HG02588 (cell line): ENCODE results near the gene TENM3.

Experiments used
- ATAC-seq: cut with Tn5 transposase; IDR thresholded peaks from one replicate; pipeline ENCODE4 v1.9.1; 2021; ENCODE audit warnings: mild to moderate bottlenecking, moderate library complexity; ENCODE audit not compliant: unreplicated experiment

TENM3 gene

GRCh38 chr4:182443070-182443469 lies 199.9 kb downstream of the TENM3 start:
- no peak for ATAC-seq

- peak; percentile 10 for ATAC-seq
Observed at GRCh38 chr4:182447767-182448280, 204.6 kb downstream of the TENM3 start.

DNA sequence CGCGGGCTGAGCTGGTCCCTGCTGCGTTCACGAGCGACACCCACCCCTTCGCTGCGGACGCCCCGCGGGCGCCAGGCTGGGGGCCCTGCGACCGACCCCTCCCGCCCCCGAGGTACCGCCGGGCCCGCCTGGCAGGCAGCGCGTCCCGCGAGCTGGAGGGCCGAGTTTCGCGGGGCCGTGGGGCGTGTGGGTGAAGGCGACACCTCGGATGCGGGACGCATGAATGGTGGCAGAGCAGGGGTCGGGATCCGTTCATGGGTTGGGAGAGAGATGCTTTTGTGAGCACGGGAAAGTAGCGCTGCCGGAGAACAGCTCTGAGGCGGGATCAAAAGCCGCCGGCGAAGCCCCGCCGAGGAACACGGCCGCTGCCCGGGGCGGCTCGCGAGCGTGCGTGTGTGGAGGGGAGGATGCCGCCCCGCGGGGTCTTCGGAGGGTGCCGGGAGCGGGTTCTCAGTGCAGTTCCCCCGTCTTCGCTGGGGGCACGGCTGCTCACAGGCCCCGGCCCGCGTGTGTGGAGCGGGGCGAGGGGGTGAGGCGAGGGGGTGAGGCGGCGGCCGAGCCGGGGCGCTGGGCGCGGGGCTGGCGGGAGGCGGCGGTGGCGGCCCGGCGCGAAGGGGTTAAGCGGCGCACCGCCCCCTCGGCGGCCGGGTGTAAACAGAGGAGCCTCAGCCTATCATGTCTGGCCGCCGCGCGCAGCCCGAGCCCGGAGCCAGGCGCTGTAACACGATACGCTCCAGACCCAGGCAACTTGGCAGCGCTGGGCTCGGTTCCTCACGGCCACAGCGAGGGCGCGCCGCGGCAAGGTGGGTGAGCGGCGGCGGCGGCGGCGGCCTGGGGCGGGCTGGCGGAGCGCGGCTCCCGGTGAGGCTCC lies 205.3 kb downstream of the TENM3 start:
- peak; percentile 78 for ATAC-seq

DNA sequence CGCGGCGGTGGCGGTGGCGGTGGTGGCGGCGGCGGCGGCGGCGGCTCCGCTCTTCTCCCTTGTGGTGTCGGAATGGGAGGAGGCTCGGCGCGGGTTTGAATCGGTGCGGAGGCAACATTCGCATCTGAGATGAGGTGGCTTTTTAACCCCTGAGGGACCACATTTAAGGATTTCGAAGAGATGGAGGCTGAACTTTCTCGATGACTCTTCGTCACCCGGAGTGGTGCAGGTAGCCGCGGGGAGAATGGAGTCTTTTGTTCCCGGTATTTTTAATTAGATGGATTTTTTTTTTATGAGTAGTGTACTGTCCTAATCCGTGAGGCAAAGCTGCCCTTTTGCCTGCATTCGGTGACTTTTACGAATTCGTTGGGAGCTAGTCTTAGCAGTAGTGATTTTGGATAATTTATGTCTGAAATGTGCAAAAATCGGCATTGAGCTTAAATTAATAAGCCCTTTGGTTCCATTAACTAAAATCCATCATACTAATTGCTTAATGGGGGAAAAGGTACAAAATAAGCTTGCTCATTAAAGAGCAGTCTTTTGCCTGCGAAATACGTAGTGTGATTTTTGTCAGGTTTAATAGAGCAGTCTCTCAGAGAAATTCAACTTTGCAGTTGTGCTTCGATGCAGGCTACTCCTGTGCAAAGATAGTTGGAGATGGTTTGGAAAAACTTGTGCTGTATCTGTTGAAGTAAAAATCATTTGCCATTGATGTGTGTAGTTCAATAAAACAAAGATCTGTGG lies 206.2 kb downstream of the TENM3 start:
- ATAC-seq: no peak

DNA sequence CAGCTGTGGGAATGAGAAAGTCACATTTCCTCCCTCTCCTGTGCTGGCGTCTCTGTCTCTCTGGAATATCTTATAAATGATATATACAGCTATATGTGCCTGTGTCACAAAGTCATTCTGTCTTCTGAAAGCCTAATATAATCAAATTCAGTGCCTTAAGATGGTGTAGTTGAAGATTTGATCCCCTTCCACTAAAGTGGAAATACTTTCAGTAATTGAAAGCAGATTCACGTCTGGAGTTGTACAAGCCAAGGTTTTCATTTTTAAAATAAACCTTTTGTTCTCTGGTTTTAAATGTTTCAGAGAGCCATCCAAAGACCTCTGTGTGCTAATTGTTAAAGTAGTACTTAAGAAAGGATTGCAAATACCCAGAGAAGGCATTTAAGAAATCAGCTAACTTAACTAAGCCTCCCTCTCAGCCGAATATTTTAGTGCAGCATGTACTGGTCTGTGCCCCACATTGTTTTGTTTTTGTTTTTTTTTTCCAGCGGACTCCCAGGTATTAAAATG lies 206.8 kb downstream of the TENM3 start:
- no peak for ATAC-seq

DNA sequence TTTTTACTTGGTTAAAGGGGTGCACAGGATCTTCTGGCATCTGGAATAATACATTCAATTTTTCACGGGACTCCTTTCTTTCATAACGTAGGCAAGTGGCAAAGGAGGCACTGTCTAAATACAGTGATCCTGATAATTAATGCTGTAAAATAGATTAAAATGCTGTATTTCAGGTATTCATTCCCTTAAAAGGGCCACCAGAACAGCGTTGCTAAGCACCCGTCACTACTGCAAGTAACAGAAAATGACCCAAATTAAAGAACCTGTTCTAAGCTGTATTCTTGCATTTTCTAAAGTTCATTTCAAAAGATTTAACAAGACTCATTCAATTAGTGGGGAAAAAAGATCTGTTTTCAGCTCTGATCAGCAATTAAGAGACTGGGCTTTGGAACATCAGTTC lies 208.2 kb downstream of the TENM3 start:
- no peak for ATAC-seq

GRCh38 chr4:182453830-182454229 lies 210.6 kb downstream of the TENM3 start:
- no peak for ATAC-seq

GRCh38 chr4:182454440-182455013 lies 211.3 kb downstream of the TENM3 start:
- no peak for ATAC-seq

- ATAC-seq: no peak
Observed at GRCh38 chr4:182465114-182465513, 221.9 kb downstream of the TENM3 start.

DNA sequence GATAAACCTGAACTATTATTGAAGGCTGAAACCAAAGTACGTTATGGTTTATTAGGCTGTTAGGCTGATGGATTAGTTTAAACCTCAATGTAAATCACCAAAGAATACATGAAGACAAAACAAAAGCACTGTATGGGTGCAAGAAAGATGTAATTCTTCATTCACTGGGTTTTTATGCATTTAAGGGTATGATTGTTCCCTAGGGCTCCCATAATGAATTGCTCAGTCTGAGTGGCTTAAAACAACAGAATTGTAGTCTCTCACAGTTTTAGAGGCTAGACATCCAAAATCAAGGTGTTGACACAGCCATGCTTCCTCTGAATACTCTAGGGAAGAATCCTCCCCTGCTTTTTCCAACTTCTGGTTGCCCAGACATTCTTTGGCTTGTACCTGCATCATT lies 222.8 kb downstream of the TENM3 start:
- no peak for ATAC-seq

DNA sequence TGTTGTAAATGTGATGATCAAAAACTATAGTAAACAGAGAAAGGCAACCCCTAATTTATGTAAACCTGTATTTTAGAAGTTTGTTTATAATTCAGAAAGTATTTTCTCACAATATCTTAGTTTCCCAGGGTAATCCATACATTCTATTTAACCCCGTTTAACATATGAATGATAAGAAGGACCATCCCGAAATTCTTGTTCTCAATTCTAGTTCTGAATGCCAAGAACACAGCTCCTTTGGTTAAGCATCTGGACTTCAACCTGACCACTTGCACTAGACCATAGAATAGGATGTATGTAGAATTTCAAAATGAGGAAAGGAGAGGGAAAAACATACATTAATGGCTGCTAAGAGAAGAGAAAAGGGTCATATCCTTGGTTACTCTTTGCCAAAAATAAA lies 227.0 kb downstream of the TENM3 start:
- ATAC-seq: no peak

GRCh38 chr4:182475539-182475938 lies 232.3 kb downstream of the TENM3 start:
- no peak for ATAC-seq

- ATAC-seq: peak; percentile 72
Observed at GRCh38 chr4:182478475-182478874, 235.3 kb downstream of the TENM3 start.

DNA sequence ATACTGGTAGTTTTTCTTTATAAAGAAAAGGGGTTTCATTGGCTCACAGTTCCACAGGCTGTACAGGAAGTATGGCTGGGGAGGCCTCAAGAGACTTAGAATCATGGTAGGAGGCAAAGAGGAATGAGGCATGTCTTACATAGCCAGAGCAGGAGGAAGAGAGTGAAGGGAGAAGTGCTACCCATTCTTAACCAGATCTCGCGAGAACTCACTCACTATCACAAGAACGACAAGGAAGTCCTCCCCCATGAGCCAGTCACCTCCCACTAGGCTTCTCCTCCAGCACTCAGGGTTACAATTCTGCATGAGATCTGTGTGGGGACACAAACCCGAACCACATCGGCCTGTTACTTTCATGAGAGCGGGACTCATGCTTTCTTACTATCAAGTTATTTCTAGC lies 240.5 kb downstream of the TENM3 start:
- no peak for ATAC-seq

DNA sequence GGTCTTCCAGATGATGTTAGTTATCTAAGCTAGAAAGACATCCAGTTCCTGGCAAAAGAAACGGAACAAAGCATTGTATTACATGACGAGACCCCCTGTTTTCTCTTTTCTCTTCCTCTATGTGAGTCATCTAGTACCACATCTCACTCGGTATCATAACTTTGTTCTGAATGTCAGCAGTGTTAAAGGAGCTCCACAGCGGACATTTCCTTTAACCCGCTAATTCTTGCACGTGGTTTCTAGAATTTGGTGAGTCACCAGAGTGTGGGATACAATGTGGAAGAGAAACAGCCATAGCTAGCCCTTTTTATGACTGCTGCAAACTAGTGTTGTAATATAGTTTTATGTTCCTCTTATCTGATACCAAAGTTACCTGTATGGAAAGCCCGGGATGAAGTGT lies 243.7 kb downstream of the TENM3 start:
- no peak for ATAC-seq

- no peak for ATAC-seq
Observed at GRCh38 chr4:182488896-182489295, 245.7 kb downstream of the TENM3 start.

GRCh38 chr4:182489607-182490006 lies 246.4 kb downstream of the TENM3 start:
- ATAC-seq: no peak

- no peak for ATAC-seq
Observed at GRCh38 chr4:182491719-182492118, 248.5 kb downstream of the TENM3 start.

DNA sequence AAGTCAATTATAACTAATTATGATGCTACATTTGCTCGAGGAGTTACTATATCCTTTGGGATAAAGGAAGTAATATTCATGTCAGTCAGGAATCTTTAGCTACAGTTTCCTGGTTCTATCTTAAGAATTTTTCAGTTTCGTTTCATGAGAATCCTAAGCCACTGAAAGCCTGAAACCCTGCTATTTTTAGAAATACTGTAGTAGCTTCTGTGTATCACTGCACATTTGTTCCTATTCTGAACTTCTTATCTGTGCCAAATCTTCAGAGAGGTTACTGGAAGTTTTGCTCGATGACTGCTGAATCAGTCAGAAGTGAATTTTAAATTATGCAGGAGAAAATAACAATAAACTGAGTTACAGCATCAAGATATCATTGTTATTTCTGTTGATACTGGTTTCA lies 249.2 kb downstream of the TENM3 start:
- peak; percentile 65 for ATAC-seq

DNA sequence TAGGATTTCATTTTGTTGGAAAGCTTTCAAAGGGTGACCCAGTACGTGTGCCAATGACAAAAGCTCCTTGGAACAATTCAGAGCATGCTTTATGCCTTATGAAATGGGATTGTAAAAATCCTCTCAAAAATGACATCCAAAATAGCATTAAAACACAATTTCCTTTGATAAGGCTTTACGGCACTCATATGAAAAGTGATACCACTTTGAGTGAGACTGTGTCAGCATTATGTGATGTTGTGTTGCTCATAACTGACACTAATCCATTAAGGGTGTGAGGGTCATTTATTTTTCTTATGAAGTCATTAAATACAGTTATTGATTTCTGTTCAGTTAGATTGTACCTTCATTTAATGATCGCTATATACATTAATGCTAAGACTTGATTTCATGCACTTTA lies 250.2 kb downstream of the TENM3 start:
- no peak for ATAC-seq

GRCh38 chr4:182494103-182494502 lies 250.9 kb downstream of the TENM3 start:
- ATAC-seq: peak; percentile 46
